Measurements from ENCODE around the gene TXNRD2.

TXNRD2 gene

DNA sequence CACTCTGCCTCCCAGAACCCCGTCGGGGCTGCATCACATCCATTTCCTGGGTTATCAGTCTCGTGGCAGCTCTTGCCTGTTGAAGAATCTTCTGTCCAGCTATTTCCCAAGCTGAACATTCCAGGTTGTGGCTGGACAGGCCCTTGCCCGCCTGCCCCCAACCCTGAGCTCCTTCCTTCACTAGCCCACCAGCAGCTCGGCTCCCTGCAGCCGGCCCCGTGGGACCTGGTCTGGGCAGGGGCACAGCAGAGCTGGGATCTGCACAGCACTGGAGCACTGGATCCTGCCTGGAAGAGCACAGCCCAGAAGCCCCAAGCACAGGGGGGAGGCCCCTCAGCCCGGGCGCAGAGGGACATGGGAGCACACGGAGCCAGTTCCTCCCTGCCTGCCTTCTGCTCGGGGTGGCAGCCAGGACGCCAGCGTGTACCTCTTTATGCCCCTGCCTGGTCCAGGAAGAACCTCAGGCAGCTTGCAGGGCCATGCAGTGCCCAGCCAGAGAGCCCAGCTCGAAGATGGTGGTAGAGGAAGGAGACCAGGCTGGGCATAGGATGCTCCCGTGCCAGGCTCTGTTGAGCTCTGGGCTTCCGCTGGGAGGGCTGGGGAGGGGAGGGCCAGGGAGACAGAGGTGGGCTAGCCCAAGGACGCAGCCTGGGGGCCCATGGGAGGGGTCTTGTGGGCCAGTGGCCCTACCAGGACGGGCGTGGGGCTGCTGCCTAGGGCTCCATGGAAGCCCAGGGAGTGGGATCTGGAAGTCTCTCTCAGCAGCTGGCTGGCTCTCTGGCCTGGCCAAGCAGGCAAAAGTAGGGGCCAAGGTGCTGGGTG lies 70.4 kb downstream of the TXNRD2 start:
- TF ChIP-seq CTCF (conservative IDR thresholded peaks at IDR 0.05; ENCODE audit: control insufficient read depth, insufficient read depth, low read depth, low read length): no peak
- H3K4me3 ChIP-seq (ENCODE audit: control insufficient read depth, low read depth, low read length): no peak overlapping the region
- no peak for DNase-seq (ENCODE audit: low read depth)

GRCh38 chr22:19870153-19871022 lies 71.2 kb downstream of the TXNRD2 start:
- DNase-seq (ENCODE audit: low read depth): no peak
- no peak for TF ChIP-seq CTCF (conservative IDR thresholded peaks at IDR 0.05; ENCODE audit: control insufficient read depth, insufficient read depth, low read depth, low read length)
- H3K4me3 ChIP-seq (ENCODE audit: control insufficient read depth, low read depth, low read length): no peak overlapping the region

DNA sequence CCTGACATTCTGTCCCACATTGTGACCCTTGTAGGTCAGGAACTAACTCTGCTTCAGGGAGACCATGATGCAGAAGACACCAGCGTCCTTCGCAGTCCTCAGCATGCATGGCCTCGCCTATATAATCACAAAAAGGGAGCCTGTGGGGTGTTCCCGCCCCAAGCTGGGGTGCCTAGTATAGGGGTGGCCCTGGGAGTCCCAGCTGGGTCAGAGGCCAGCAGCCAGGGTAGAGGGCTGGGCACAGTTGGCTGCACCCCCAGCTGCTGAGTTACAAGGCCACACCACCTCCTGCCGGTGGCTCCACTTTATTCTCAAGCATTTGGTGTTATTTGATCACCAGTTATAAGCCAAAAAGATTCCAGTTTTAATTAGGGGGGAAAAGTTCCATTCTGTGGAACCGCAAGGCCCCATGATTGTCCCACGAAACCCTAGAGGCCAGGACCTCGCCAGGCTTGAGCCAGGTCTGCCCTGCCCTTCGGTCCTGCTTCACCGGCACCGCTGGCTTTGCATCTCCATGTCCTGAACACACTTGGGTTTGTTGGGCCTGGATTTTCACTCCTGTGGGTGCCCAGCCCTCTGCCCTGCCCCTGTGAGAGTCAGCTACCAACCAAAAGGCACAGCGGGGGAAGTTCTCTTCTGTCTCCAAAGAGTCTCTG lies 72.0 kb downstream of the TXNRD2 start:
- TF ChIP-seq CTCF (conservative IDR thresholded peaks at IDR 0.05; ENCODE audit: control insufficient read depth, insufficient read depth, low read depth, low read length): no peak
- no peak overlapping the region for H3K4me3 ChIP-seq (ENCODE audit: control insufficient read depth, low read depth, low read length)
- DNase-seq (ENCODE audit: low read depth): no peak

DNA sequence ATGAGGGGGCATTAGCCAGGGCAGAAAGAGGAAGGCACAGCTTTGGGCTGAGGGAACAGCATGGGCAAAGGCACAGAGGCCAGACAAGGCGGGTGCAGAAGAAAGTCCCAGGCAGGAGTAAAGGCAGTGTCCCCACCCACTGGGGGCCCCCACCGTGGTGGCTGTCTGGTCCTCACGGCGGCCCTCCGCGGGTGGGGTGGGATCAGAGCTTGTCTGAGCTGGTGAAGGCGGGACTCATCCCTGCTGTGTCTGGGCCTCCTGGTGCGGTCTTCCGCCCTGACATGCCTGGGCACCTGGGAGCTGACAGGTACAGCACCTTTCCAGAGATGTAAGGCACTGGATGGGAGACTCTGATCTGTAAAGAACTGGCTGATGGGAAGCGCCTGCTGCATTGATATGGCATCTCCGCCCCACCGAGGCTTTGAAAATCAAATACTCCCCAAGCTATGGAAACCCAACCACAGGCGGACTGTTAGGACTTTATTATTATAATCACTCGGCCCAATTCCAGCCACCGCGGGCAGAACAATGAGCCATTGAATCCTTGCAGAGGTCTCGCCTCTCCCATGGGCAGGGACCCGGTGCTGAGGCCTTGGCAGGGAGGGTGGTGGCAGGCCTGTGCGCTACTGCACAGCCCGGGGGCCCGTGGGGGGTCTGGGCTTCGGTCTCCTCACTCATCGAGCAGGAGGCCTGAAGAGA lies 72.7 kb downstream of the TXNRD2 start:
- TF ChIP-seq CTCF (conservative IDR thresholded peaks at IDR 0.05; ENCODE audit: control insufficient read depth, insufficient read depth, low read depth, low read length): no peak
- DNase-seq (ENCODE audit: low read depth): no peak

DNA sequence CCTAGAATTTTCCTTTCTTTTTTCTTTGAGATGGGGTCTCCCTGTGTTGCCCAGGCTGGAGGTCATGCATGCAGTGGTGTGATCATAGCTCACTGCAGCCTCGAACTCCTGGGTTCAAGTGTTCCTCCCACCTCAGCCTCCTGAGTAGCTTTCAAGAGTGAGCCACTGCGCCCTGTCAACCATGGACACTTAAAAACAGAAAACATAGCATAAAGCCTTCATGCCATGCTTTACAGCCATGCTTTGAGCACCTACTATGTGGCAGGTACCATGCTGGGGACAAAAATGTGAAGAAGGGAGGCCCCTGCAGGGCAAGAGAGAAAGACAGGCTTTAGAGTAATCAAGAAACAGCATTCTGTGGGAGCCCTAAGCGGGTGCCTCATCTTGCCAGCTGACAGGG lies 73.3 kb downstream of the TXNRD2 start:
- TF ChIP-seq CTCF (conservative IDR thresholded peaks at IDR 0.05; ENCODE audit: control insufficient read depth, insufficient read depth, low read depth, low read length): no peak
- H3K4me3 ChIP-seq (ENCODE audit: control insufficient read depth, low read depth, low read length): no peak overlapping the region
- DNase-seq (ENCODE audit: low read depth): no peak

More for the DNA sequence above, 72.7 kb downstream of the TXNRD2 start:
- H3K4me3 ChIP-seq (ENCODE audit: control insufficient read depth, low read depth, low read length): no peak overlapping the region

DNA sequence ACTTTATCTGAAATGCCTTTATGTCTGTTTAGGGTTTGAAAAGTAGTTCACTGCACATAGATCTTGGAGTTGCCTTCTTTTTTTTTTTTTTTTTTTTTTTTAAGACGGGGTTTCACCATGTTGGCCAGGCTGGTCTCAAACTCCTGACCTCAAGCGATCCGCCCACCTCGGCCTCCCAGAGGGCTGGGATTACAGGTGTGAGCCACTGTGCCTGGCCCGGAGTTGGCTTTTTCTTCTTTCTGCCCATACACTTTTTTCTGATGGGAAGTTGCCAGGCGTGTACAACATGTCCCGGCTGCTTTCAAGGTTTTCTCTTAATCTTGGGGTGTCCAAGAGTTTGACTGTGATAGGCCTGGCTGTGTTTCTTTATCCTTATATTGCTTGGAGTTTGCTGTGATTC lies 74.0 kb downstream of the TXNRD2 start:
- TF ChIP-seq CTCF (conservative IDR thresholded peaks at IDR 0.05; ENCODE audit: control insufficient read depth, insufficient read depth, low read depth, low read length): no peak
- no peak for DNase-seq (ENCODE audit: low read depth)
- no peak overlapping the region for H3K4me3 ChIP-seq (ENCODE audit: control insufficient read depth, low read depth, low read length)
